Measurements from ENCODE around the gene PPP1R3E.

DNA sequence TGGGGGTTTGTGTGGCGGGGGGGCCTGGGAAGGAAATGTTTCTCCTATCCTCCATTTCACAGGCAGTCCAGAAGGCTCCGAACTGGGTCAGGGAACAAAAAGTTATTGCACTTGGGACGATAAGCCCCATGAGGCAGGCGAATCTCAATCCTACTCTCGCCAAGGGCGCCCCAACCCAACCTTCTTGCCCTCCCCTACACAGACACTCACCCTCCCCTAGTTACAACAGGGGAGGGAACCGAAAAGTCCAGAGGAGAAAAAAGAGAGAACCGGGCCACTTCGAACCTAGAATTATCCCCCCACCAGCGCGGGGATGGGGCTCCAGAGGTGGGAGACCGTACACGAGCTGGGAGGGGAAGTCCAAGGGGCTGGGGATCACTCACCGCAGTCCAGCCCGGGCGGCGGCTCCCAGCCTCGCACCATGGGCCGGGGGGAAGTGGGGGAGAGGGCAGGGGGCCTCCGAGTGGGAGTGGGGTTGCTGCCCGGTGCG, 17.1 kb downstream of the PPP1R3E start:
- TF ChIP-seq, protein P1, sequence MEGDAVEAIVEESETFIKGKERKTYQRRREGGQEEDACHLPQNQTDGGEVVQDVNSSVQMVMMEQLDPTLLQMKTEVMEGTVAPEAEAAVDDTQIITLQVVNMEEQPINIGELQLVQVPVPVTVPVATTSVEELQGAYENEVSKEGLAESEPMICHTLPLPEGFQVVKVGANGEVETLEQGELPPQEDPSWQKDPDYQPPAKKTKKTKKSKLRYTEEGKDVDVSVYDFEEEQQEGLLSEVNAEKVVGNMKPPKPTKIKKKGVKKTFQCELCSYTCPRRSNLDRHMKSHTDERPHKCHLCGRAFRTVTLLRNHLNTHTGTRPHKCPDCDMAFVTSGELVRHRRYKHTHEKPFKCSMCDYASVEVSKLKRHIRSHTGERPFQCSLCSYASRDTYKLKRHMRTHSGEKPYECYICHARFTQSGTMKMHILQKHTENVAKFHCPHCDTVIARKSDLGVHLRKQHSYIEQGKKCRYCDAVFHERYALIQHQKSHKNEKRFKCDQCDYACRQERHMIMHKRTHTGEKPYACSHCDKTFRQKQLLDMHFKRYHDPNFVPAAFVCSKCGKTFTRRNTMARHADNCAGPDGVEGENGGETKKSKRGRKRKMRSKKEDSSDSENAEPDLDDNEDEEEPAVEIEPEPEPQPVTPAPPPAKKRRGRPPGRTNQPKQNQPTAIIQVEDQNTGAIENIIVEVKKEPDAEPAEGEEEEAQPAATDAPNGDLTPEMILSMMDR (IDR thresholded peaks at IDR 0.05): no peak
- peak in 1 of 2 donors; percentile 54 for TF ChIP-seq POLR2A (IDR thresholded peaks at IDR 0.05)
